Ascending aorta (tissue), 2 donors: ENCODE measurements around the gene SIK3. TPM values are rescaled to one million over a fixed set of nuclear protein-coding genes. Genes with fewer than 3 reads are reported as not detected.
"Not testable (repeated sequence)": the region's sequence is repeated elsewhere in the genome, so short reads cannot be mapped to it uniquely, and the experiment has no call there.

Experiments used
- DNase-seq, 2 donors: peaks; one replicate each; pipeline ENCODE4 v3.0.0-alpha.2; 2019; ENCODE audit warnings: low spot score in 2 of 2
- H3K27ac ChIP-seq, 2 donors: fragments of 200-600 bp; sonication (generic); one replicate each; pipeline ENCODE4 v1.5.1; 2016 to 2017; ENCODE audit warnings: mild to moderate bottlenecking in 1 of 2
- H3K27me3 ChIP-seq: fragments of 200-600 bp; sonication (generic); one replicate; pipeline ENCODE4 v1.5.1; 2017
- H3K36me3 ChIP-seq, 2 donors: fragments of 200-600 bp; sonication (generic); one replicate each; pipeline ENCODE4 v1.5.1; 2016
- H3K4me1 ChIP-seq, 2 donors: fragments of 200-600 bp; sonication (generic); one replicate each; pipeline ENCODE4 v1.5.1; 2016 to 2017; ENCODE audit warnings: mild to moderate bottlenecking in 1 of 2
- H3K4me3 ChIP-seq, 2 donors: fragments of 200-600 bp; sonication (generic); one replicate each; pipeline ENCODE4 v1.5.1; 2016 to 2017; ENCODE audit warnings: mild to moderate bottlenecking in 1 of 2
- H3K9me3 ChIP-seq, 2 donors: fragments of 200-600 bp; sonication (generic); one replicate each; pipeline ENCODE4 v1.5.1; 2016
- intact Hi-C: fragments of 100-400 bp; cut with DNase I; formaldehyde crosslinking; loops from one replicate; pipeline ENCODE4 v1.15.1; 2023
- total RNA-seq: library from RNA; depleted of rRNA; stranded (reverse); fragments of >200 nt; gene quantifications from one replicate; pipeline ENCODE4 v1.1.0, GENCODE V29; 2016
- TF ChIP-seq, protein P1 (sequence below), 3 experiments: fragments of 200-600 bp in 2 of 3; fragments of 450-650 bp in 1 of 3; sonication (generic) in 2 of 3; IDR thresholded peaks; one replicate each; pipeline ENCODE4 v1.5.1; 2016 to 2019; ENCODE audit warnings: antibody characterized with exemption in 3 of 3, mild to moderate bottlenecking in 1 of 3, moderate library complexity in 1 of 3

SIK3 gene
- total RNA-seq, 1 donor from 2014 or later, result 22.5 TPM

- H3K27ac ChIP-seq, result no peak overlapping the region
- H3K4me3 ChIP-seq, result no peak overlapping the region
- H3K36me3 ChIP-seq, result no peaks in the 10 kb centered on the region
- no peaks in the 10 kb centered on the region for H3K27me3 ChIP-seq
- intact Hi-C loops, result no loop called here
- H3K9me3 ChIP-seq, result no peaks in the 10 kb centered on the region
- TF ChIP-seq, protein P1, sequence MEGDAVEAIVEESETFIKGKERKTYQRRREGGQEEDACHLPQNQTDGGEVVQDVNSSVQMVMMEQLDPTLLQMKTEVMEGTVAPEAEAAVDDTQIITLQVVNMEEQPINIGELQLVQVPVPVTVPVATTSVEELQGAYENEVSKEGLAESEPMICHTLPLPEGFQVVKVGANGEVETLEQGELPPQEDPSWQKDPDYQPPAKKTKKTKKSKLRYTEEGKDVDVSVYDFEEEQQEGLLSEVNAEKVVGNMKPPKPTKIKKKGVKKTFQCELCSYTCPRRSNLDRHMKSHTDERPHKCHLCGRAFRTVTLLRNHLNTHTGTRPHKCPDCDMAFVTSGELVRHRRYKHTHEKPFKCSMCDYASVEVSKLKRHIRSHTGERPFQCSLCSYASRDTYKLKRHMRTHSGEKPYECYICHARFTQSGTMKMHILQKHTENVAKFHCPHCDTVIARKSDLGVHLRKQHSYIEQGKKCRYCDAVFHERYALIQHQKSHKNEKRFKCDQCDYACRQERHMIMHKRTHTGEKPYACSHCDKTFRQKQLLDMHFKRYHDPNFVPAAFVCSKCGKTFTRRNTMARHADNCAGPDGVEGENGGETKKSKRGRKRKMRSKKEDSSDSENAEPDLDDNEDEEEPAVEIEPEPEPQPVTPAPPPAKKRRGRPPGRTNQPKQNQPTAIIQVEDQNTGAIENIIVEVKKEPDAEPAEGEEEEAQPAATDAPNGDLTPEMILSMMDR (IDR thresholded peaks at IDR 0.05), result no peak
- no peaks in the 10 kb centered on the region for H3K4me1 ChIP-seq
- DNase-seq, result no peak
Measured at GRCh38 chr11:117117681-117118080, 19.5 kb upstream of the SIK3 start.

- H3K4me3 ChIP-seq, H3K36me3 ChIP-seq, H3K4me1 ChIP-seq, H3K9me3 ChIP-seq, DNase-seq, H3K27ac ChIP-seq, intact Hi-C loops, H3K27me3 ChIP-seq: not testable (repeated sequence)
Measured at GRCh38 chr11:117112939-117113338, 14.7 kb upstream of the SIK3 start.

DNA sequence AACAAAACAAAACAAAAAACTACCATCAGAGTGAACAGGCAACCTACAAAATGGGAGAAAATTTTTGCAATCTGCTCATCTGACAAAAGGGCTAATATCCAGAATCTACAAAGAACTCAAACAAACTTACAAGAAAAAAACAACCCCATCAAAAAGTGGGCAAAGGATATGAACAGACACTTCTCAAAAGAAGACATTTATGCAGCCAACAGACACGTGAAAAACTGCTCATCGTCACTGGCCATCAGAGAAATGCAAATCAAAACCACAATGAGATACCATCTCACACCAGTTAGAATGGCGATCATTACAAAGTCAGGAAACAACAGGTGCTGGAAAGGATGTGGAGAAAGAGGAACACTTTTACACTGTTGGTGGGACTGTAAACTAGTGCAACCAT lies 14.3 kb upstream of the SIK3 start:
- intact Hi-C loops, H3K27ac ChIP-seq, H3K4me3 ChIP-seq, H3K4me1 ChIP-seq, H3K36me3 ChIP-seq, H3K27me3 ChIP-seq, H3K9me3 ChIP-seq, DNase-seq: not testable (repeated sequence)

GRCh38 chr11:117110294-117110950 lies 12.2 kb upstream of the SIK3 start:
- DNase-seq, result no peak
- no peaks in the 10 kb centered on the region for H3K9me3 ChIP-seq
- no peak overlapping the region for H3K27ac ChIP-seq
- H3K36me3 ChIP-seq, result no peaks in the 10 kb centered on the region
- no peaks in the 10 kb centered on the region for H3K27me3 ChIP-seq
- H3K4me1 ChIP-seq, result no peaks in the 10 kb centered on the region
- H3K4me3 ChIP-seq, result no peak overlapping the region
- TF ChIP-seq, protein P1 (IDR thresholded peaks at IDR 0.05), result no peak
- intact Hi-C loops, result no loop called here

DNA sequence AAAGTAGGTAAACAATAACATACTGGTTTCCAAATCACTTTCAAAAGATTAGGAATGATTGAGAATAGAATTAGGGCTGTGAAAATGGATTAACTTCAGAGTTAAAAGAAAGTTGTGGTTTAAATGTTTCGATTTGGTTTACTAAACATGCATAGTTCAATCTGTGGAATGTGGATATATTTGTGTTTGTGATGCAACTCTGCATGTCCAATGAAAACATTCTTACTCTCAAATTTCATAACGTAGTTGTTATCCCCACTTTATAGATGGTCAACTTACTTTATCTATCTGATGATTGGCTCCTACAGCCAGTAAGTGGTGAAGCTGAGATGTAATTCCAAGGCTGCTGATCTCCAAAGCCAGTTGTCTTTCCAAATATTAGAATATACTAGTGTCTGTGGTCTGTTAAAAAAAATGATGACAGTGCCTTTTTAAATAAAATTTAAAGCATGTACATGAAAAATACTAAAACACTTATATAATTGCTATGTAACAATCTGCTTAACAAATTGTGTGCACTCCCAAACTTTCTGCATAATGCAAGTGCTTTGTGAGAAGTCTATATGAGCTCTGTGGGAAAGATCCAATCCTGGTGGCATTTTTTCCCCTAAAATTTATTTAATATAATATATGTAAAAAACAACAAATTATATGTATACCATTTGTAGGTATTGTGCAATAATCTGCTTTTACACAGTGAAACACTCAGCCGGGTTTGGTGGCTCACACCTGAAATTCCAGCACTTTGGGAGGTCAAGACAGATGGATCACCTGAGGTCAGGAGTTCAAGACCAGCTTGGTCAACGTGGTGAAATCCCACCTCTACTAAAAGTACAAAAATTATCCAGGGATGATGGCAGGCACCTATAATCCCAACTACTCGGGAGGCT lies 9.7 kb upstream of the SIK3 start:
- no peak overlapping the region for H3K27ac ChIP-seq
- no peaks in the 10 kb centered on the region for H3K9me3 ChIP-seq
- H3K4me1 ChIP-seq, result no peaks in the 10 kb centered on the region
- no peak overlapping the region for H3K4me3 ChIP-seq
- no peaks in the 10 kb centered on the region for H3K36me3 ChIP-seq
- intact Hi-C loops, result loop anchor here (2.0 kb wide), 1 partner anchor 317 kb away; the partner anchor contains the start of gene APOA5
- TF ChIP-seq, protein P1 (IDR thresholded peaks at IDR 0.05), result no peak
- no peaks in the 10 kb centered on the region for H3K27me3 ChIP-seq
- no peak for DNase-seq

- Histone ChIP-seq H3K36me3 (no peaks in the 10 kb centered on the region), H3K27ac (peak overlapping the region in 1 of 2 donors; percentile 90), H3K27me3 (no peaks in the 10 kb centered on the region), H3K4me1 (peaks cover 0 to 18% of the 10 kb centered on the region in 2 donors), H3K9me3 (no peaks in the 10 kb centered on the region), H3K4me3 (no peak overlapping the region)
- intact Hi-C loops, result no loop called here
- TF ChIP-seq, protein P1 (IDR thresholded peaks at IDR 0.05), result no peak
- DNase-seq, result no peak
Measured at GRCh38 chr11:117100556-117100955, 2.3 kb upstream of the SIK3 start.
